K562 (cell line): Measurements from ENCODE around the gene KAZN. TPM values are rescaled to one million over a fixed set of nuclear protein-coding genes. Genes with fewer than 3 reads are reported as not detected.
A peak's percentile ranks its signal among the peaks of the same experiment; 100 is the strongest.

Experiments used
- ATAC-seq: fragments of 200-7000 bp; cut with Tn5 transposase; 3 replicates; pipeline ENCODE4 v1.9.1; 2020; ENCODE audit warnings: moderate library complexity
- BruUV-seq: library from RNA; stranded (reverse); fragments of 400-500 nt; replicated peaks from 2 replicates; lab custom pipeline; 2021; lab: Mats Ljungman, UMichigan
- CTCF ChIA-PET: fragments of 300-600 bp; formaldehyde crosslinking; extraction: SDS; loops from one replicate; lab custom pipeline; 2021; ENCODE audit warnings: low intra/inter-chr PET ratio; lab: Yijun Ruan, JAX
- POLR2A ChIA-PET: fragments of 300-600, 350-650 bp; sonication (Branson Sonifier 250); formaldehyde crosslinking; extraction: SDS; loops from one replicate; lab custom pipeline; 2021; ENCODE audit warnings: antibody characterized with exemption, inconsistent platforms; lab: Yijun Ruan, JAX
- DNase-seq, 4 experiments: peaks; one replicate each; pipeline versions ENCODE4 v3.0.0 to v3.0.0-alpha.2; 2011 to 2018; ENCODE audit warnings: low spot score in 3 of 4, mixed read lengths in 3 of 4; ENCODE audit errors: extremely low read depth in 1 of 4
- FAIRE-seq: peaks from 2 replicates; lab custom pipeline; 2011; peaks lifted over from hg19 to GRCh38; lab: Jason Lieb, UNC
- H2AFZ ChIP-seq: 2 replicates; pipeline ENCODE4 v1.6.0; 2011; ENCODE audit warnings: low read depth, low read length, control low read depth, inconsistent platforms
- H3K27ac ChIP-seq: fragments of 200-600 bp; 3 replicates; pipeline ENCODE4 v1.8.0; 2011; ENCODE audit warnings: low read depth, mild to moderate bottlenecking, control low read depth, inconsistent platforms, low read length, moderate library complexity, mixed read lengths; ENCODE audit errors: extremely low read depth
- H3K27me3 ChIP-seq, 2 experiments: fragments of 300-600 bp in 1 of 2; 2 replicates in 1 of 2; 3 replicates in 1 of 2; pipeline versions ENCODE4 v1.6.0 to v1.8.0; 2011; ENCODE audit warnings: inconsistent platforms in 2 of 2, low read length in 2 of 2, mild to moderate bottlenecking in 1 of 2, mixed read lengths in 1 of 2, moderate library complexity in 1 of 2; ENCODE audit not compliant: control insufficient read depth in 2 of 2, insufficient read depth in 2 of 2
- H3K36me3 ChIP-seq: fragments of 300-600 bp; 3 replicates; pipeline ENCODE4 v1.8.0; 2011; ENCODE audit warnings: mild to moderate bottlenecking, low read length, inconsistent platforms; ENCODE audit not compliant: control insufficient read depth, insufficient read depth
- H3K4me1 ChIP-seq, 2 experiments: fragments of 200-600 bp in 1 of 2; replicated peaks in 1 of 2; 2 replicates in 1 of 2; 3 replicates in 1 of 2; pipeline versions ENCODE4 v1.5.1 to v1.8.0; 2011; ENCODE audit warnings: inconsistent platforms in 2 of 2, low read length in 2 of 2, mild to moderate bottlenecking in 1 of 2, mixed read lengths in 1 of 2, moderate library complexity in 1 of 2; ENCODE audit not compliant: control insufficient read depth in 2 of 2, insufficient read depth in 2 of 2
- H3K4me2 ChIP-seq: 2 replicates; pipeline ENCODE4 v1.6.1; 2011; ENCODE audit warnings: low read length, control low read depth, inconsistent platforms, mixed read lengths; ENCODE audit not compliant: insufficient read depth
- H3K4me3 ChIP-seq: fragments of 200-600 bp; sonication (generic), shearing (Covaris generic); 2 replicates; pipeline ENCODE4 v1.5.1; 2016; ENCODE audit warnings: control low read depth, inconsistent platforms
- H3K79me2 ChIP-seq: fragments of 200-600 bp; 3 replicates; pipeline ENCODE4 v1.8.0; 2011; ENCODE audit warnings: low read length, inconsistent platforms; ENCODE audit not compliant: control insufficient read depth, insufficient read depth
- H3K9ac ChIP-seq, 2 experiments: 2 replicates each; pipeline versions ENCODE4 v1.6.0 to v1.6.1; 2011; ENCODE audit warnings: low read depth in 2 of 2, low read length in 2 of 2, control low read depth in 1 of 2, inconsistent platforms in 1 of 2, mild to moderate bottlenecking in 1 of 2, mixed read lengths in 1 of 2; ENCODE audit not compliant: insufficient read depth in 1 of 2
- H3K9me1 ChIP-seq: one replicate; pipeline ENCODE4 v1.6.0; 2011; ENCODE audit warnings: inconsistent platforms, mild to moderate bottlenecking, low read length, moderate library complexity; ENCODE audit not compliant: control insufficient read depth, insufficient read depth
- H3K9me3 ChIP-seq: replicated peaks from 2 replicates; pipeline ENCODE4 v1.5.1; 2011; ENCODE audit warnings: low read depth, low read length, inconsistent platforms; ENCODE audit not compliant: control insufficient read depth, insufficient read depth
- H4K20me1 ChIP-seq: replicated peaks from 2 replicates; pipeline ENCODE4 v1.6.1; 2011; ENCODE audit warnings: low read length, inconsistent platforms, mixed read lengths; ENCODE audit not compliant: control insufficient read depth, insufficient read depth
- ARHGAP35 ChIP-seq: fragments of 450-650 bp; IDR thresholded peaks from 2 replicates; pipeline ENCODE4 v1.6.1; 2018; ENCODE audit not compliant: partially characterized antibody
- BCOR ChIP-seq: fragments of 450-650 bp; IDR thresholded peaks from 2 replicates; pipeline ENCODE4 v1.6.1; 2016
- CEBPG ChIP-seq, 3 experiments: fragments of 200-800 bp in 1 of 3; sonication (Bioruptor generic) in 1 of 3; sonication (generic) in 1 of 3; formaldehyde crosslinking in 1 of 3; IDR thresholded peaks in 2 of 3; conservative IDR thresholded peaks in 1 of 3; 2 replicates each; pipeline versions ENCODE4 v1.6.1 to v1.8.0; 2016 to 2022; ENCODE audit warnings: missing compliant biosample characterization in 2 of 3, missing genetic modification characterization in 2 of 3, mild to moderate bottlenecking in 1 of 3, missing genetic modification reagents in 1 of 3
- GATAD2A ChIP-seq: fragments of 450-650 bp; IDR thresholded peaks from 2 replicates; pipeline ENCODE4 v1.6.1; 2017
- ZBTB1 ChIP-seq: sonication (generic); formaldehyde crosslinking; IDR thresholded peaks from 2 replicates; pipeline ENCODE4 v1.8.1; 2023; ENCODE audit warnings: missing genetic modification reagents, low read depth, mild to moderate bottlenecking, borderline replicate concordance
- ZNF644 ChIP-seq: fragments of 200-800 bp; sonication (Bioruptor generic); IDR thresholded peaks from 2 replicates; pipeline ENCODE4 v1.6.1; 2016; ENCODE audit warnings: low read depth, missing genetic modification characterization, missing compliant biosample characterization
- WGBS: fragments of 100-300 bp; shearing (Covaris generic); methylation state at CpG from one replicate; pipeline ENCODE4 v1.1.6; 2016; ENCODE audit warnings: low coverage, mixed read lengths; ENCODE audit not compliant: insufficient coverage; ENCODE audit errors: missing lambda C conversion rate; 5-methylcytosine and 5-hydroxymethylcytosine counted together
- in situ Hi-C: fragments of 300-500 bp; cut with MboI; formaldehyde crosslinking; loops from 4 replicates; pipeline ENCODE4 v1.15.0; 2018; ENCODE audit warnings: inconsistent platforms, mixed read lengths
- intact Hi-C: fragments of 100-400 bp; cut with micrococcal nuclease; formaldehyde crosslinking; loops from 2 replicates; pipeline ENCODE4 v1.14.2; 2022
- polyA plus RNA-seq, 8 experiments: library from polyadenylated mRNA; depleted of rRNA in 4 of 8; stranded (reverse) in 5 of 8; unstranded in 3 of 8; fragments of >200 nt; fragmentation: Nextera tagmentation in 2 of 8; fragmentation: Illumina TruSeq in 1 of 8; extraction: Ambion mirVana in 2 of 8; extraction: Trizol in 1 of 8; gene quantifications; 2 replicates each; pipeline versions ENCODE4 v1.2.1 to v1.2.3, GENCODE V29; 2011 to 2014; ENCODE audit warnings: inconsistent platforms in 1 of 8, missing spikeins in 1 of 8
- total RNA-seq, 7 experiments: library from RNA; depleted of rRNA in 6 of 7; stranded (reverse); fragments of >200 nt in 6 of 7; fragmentation: Illumina TruSeq in 2 of 7; extraction: Trizol in 2 of 7; gene quantifications; 2 replicates each; pipeline versions ENCODE4 v1.2.1 to v1.2.3, GENCODE V29; 2011 to 2021; ENCODE audit warnings: low replicate concordance in 1 of 7
- TF ChIP-seq, protein P1 (sequence below): fragments of 450-650 bp; conservative IDR thresholded peaks from 2 replicates; pipeline ENCODE4 v1.6.1; 2016; ENCODE audit warnings: missing genetic modification characterization, low read depth, mild to moderate bottlenecking, control low read depth, missing compliant biosample characterization
- TF ChIP-seq, protein P2 (sequence below): fragments of 450-650 bp; formaldehyde crosslinking; IDR thresholded peaks from 2 replicates; pipeline ENCODE4 v1.4.0; 2020; ENCODE audit warnings: mild to moderate bottlenecking, moderate library complexity
- TF ChIP-seq, protein P3 (sequence below): sonication (generic); formaldehyde crosslinking; IDR thresholded peaks from 2 replicates; pipeline ENCODE4 v1.8.1; 2023; ENCODE audit warnings: mild to moderate bottlenecking, missing genetic modification reagents
- TF ChIP-seq, protein P4 (sequence below): fragments of 450-650 bp; IDR thresholded peaks from 2 replicates; pipeline ENCODE4 v1.6.1; 2018; ENCODE audit not compliant: partially characterized antibody

The KAZN gene
- total and polyA plus RNA-seq, 9 of the 15 experiments (the other 6 are each of a cell fraction or from before 2014, with no cell fraction given), result 2.1 to 21.6 (median 5.4) TPM

DNA sequence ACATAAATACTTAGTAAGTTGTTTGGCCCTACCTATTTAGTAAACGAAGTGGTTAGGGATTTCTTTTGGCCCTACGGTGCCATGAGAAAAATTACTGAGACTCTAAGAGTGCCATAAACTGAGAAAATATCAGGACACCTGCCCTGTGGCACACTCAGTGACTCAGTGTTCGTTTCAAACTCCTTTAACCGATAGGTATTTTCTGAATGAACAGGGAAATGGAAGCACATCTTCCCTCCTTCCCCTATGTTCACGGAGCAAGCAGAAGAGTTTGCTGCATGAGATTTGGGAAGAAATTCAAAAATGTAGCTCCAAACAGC, 134.2 kb downstream of the KAZN start (continued):
- TF ChIP-seq, protein P1, sequence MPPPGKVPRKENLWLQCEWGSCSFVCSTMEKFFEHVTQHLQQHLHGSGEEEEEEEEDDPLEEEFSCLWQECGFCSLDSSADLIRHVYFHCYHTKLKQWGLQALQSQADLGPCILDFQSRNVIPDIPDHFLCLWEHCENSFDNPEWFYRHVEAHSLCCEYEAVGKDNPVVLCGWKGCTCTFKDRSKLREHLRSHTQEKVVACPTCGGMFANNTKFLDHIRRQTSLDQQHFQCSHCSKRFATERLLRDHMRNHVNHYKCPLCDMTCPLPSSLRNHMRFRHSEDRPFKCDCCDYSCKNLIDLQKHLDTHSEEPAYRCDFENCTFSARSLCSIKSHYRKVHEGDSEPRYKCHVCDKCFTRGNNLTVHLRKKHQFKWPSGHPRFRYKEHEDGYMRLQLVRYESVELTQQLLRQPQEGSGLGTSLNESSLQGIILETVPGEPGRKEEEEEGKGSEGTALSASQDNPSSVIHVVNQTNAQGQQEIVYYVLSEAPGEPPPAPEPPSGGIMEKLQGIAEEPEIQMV (tag), result no peak
- no peak for TF ChIP-seq ARHGAP35
- no peak for TF ChIP-seq ZBTB1
- no peak for TF ChIP-seq BCOR
- TF ChIP-seq, all 486 proteins: peak for 0

DNA sequence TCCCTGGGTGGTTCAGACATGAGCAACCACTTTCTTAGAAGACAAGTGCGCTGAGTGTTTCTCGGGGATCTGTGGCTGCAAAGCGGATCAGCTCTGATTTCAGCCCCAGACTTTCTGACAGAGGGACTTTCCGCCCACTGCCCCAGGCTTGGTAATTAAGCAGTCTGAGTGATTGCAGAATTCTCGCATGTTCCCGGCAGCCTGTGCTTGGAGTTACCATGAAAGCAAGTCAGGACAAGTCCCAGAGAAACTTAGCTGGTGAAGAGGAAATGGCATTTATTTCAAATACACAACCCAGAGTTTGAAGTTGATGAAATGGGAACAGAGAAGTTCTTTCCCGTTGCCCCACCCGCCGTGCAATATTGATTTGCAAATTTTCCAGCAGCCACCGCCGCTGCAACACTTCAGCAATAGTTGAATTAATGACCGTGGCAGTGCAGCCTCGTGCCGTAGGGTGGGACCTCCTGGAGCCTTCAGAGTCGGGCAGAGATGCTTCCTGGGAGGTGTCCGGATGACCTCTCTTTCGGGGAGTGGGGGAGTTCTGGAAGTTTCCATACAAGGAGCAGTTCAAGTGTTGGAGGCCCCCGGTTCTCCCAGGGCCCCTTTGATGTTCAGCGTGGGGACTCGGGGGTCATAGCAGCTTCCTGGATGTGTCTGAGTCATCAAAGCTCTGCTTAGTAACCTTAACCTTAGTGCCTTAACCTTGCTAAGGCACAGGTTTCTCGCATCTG, 134.7 kb downstream of the KAZN start:
- Histone ChIP-seq H4K20me1 (0 out of 2 replicates have a peak, but pooled peaks cover 2% of the 10 kb centered on the region), H2AFZ (no peak overlapping the region)
- CTCF ChIA-PET, result no interaction called here
- TF ChIP-seq, protein P2, sequence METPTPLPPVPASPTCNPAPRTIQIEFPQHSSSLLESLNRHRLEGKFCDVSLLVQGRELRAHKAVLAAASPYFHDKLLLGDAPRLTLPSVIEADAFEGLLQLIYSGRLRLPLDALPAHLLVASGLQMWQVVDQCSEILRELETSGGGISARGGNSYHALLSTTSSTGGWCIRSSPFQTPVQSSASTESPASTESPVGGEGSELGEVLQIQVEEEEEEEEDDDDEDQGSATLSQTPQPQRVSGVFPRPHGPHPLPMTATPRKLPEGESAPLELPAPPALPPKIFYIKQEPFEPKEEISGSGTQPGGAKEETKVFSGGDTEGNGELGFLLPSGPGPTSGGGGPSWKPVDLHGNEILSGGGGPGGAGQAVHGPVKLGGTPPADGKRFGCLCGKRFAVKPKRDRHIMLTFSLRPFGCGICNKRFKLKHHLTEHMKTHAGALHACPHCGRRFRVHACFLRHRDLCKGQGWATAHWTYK (CRISPR knock-in tag), result no peak
- TF ChIP-seq CEBPG (CRISPR knock-in tag; IDR thresholded peaks at IDR 0.05) (0 out of 2 replicates have a peak, but pooled peaks have one; percentile 39), CEBPG (tag; conservative IDR thresholded peaks at IDR 0.05 in 1 of 2, IDR thresholded peaks at IDR 0.05 in 1 of 2) (0 out of 4 replicates have a peak, but pooled peaks of 1 of the 2 experiments have one; percentile 7), ZNF644 (no peak), GATAD2A (no peak)
- TF ChIP-seq, protein P3, sequence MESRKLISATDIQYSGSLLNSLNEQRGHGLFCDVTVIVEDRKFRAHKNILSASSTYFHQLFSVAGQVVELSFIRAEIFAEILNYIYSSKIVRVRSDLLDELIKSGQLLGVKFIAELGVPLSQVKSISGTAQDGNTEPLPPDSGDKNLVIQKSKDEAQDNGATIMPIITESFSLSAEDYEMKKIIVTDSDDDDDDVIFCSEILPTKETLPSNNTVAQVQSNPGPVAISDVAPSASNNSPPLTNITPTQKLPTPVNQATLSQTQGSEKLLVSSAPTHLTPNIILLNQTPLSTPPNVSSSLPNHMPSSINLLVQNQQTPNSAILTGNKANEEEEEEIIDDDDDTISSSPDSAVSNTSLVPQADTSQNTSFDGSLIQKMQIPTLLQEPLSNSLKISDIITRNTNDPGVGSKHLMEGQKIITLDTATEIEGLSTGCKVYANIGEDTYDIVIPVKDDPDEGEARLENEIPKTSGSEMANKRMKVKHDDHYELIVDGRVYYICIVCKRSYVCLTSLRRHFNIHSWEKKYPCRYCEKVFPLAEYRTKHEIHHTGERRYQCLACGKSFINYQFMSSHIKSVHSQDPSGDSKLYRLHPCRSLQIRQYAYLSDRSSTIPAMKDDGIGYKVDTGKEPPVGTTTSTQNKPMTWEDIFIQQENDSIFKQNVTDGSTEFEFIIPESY, result 0 out of 2 replicates have a peak, but pooled peaks have one; percentile 17
- TF ChIP-seq, protein P4, sequence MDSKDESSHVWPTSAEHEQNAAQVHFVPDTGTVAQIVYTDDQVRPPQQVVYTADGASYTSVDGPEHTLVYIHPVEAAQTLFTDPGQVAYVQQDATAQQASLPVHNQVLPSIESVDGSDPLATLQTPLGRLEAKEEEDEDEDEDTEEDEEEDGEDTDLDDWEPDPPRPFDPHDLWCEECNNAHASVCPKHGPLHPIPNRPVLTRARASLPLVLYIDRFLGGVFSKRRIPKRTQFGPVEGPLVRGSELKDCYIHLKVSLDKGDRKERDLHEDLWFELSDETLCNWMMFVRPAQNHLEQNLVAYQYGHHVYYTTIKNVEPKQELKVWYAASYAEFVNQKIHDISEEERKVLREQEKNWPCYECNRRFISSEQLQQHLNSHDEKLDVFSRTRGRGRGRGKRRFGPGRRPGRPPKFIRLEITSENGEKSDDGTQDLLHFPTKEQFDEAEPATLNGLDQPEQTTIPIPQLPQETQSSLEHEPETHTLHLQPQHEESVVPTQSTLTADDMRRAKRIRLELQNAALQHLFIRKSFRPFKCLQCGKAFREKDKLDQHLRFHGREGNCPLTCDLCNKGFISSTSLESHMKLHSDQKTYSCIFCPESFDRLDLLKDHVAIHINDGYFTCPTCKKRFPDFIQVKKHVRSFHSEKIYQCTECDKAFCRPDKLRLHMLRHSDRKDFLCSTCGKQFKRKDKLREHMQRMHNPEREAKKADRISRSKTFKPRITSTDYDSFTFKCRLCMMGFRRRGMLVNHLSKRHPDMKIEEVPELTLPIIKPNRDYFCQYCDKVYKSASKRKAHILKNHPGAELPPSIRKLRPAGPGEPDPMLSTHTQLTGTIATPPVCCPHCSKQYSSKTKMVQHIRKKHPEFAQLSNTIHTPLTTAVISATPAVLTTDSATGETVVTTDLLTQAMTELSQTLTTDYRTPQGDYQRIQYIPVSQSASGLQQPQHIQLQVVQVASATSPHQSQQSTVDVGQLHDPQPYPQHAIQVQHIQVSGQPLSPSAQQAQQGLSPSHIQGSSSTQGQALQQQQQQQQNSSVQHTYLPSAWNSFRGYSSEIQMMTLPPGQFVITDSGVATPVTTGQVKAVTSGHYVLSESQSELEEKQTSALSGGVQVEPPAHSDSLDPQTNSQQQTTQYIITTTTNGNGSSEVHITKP, result peak; percentile 45
- TF ChIP-seq, all 486 proteins: peak for 3
- 14% methylated on average over 21 of the region's 21 CpGs for WGBS
- peaks cover 46 to 52% of the 10 kb centered on the region in 2 experiments for H3K27me3 ChIP-seq
- no peak overlapping the region for H3K4me3 ChIP-seq
- POLR2A ChIA-PET, result no interaction called here
- no peak overlapping the region for H3K9ac ChIP-seq
- no peaks in the 10 kb centered on the region for H3K36me3 ChIP-seq
- H3K4me1 ChIP-seq, result peaks cover 0 to 6% of the 10 kb centered on the region in 2 experiments; a peak in 3 of 5 replicates
- BruUV-seq, result no TSS peak
- H3K27ac ChIP-seq, result no peak overlapping the region
- DNase-seq (no peak), ATAC-seq (no peak), FAIRE-seq (no peak)
- no peaks in the 10 kb centered on the region for H3K9me3 ChIP-seq
- in situ Hi-C loops (no loop called here), intact Hi-C loops (loop anchor here (10.0 kb wide), 1 partner anchor 618 kb away; no protein-coding TSS in a partner anchor)
- H3K79me2 ChIP-seq, result no peaks in the 10 kb centered on the region
- no peaks in the 10 kb centered on the region for H3K9me1 ChIP-seq
- H3K4me2 ChIP-seq, result no peak overlapping the region
